SU-DHL-6 (cell line): ENCODE results near the gene XKR8.

ENCODE experiments used
- CTCF ChIP-seq: fragments of 200-600 bp; sonication (generic); IDR thresholded peaks from one replicate; pipeline ENCODE4 v1.5.1; 2017; ENCODE audit warnings: antibody characterized with exemption, mild to moderate bottlenecking, low read length, moderate library complexity; ENCODE audit not compliant: insufficient read depth, poor library complexity, severe bottlenecking
- EZH2phosphoT487 ChIP-seq: fragments of 200-600 bp; sonication (generic), shearing (Covaris generic); conservative IDR thresholded peaks from 2 replicates; pipeline ENCODE4 v1.6.1; 2018; ENCODE audit warnings: mild to moderate bottlenecking, antibody characterized with exemption, low read length, moderate library complexity, mixed read lengths

- no peak for TF ChIP-seq CTCF
- no peak for TF ChIP-seq EZH2phosphoT487
These were observed 14.8 kb upstream of the XKR8 start for GRCh38 chr1:27945020-27945419.
